Panc1 (cell line): Measurements from ENCODE around the gene SUN1.

Experiments
- CTCF ChIP-seq: fragments of 450-650 bp; IDR thresholded peaks from 2 replicates; pipeline ENCODE4 v1.5.1; 2017; ENCODE audit warnings: mild to moderate bottlenecking
- POLR2AphosphoS5 ChIP-seq: IDR thresholded peaks from 2 replicates; pipeline ENCODE4 v1.6.1; 2012; ENCODE audit warnings: mild to moderate bottlenecking, low read depth, low read length, moderate library complexity
- TCF7L2 ChIP-seq: IDR thresholded peaks from 2 replicates; pipeline ENCODE4 v1.6.1; 2011; ENCODE audit warnings: mild to moderate bottlenecking, low read depth, low read length, inconsistent platforms
- TF ChIP-seq, protein P1 (sequence below), 2 experiments: IDR thresholded peaks; 2 replicates each; pipeline ENCODE4 v1.6.1; 2011 to 2012; ENCODE audit warnings: low read depth in 2 of 2, control low read depth in 1 of 2, low read length in 1 of 2, mild to moderate bottlenecking in 1 of 2, moderate library complexity in 1 of 2; ENCODE audit not compliant: insufficient read depth in 1 of 2

- TF ChIP-seq CTCF (no peak), POLR2AphosphoS5 (0 out of 2 replicates have a peak, but pooled peaks have one; percentile 16), TCF7L2 (no peak)
- TF ChIP-seq, protein P1, sequence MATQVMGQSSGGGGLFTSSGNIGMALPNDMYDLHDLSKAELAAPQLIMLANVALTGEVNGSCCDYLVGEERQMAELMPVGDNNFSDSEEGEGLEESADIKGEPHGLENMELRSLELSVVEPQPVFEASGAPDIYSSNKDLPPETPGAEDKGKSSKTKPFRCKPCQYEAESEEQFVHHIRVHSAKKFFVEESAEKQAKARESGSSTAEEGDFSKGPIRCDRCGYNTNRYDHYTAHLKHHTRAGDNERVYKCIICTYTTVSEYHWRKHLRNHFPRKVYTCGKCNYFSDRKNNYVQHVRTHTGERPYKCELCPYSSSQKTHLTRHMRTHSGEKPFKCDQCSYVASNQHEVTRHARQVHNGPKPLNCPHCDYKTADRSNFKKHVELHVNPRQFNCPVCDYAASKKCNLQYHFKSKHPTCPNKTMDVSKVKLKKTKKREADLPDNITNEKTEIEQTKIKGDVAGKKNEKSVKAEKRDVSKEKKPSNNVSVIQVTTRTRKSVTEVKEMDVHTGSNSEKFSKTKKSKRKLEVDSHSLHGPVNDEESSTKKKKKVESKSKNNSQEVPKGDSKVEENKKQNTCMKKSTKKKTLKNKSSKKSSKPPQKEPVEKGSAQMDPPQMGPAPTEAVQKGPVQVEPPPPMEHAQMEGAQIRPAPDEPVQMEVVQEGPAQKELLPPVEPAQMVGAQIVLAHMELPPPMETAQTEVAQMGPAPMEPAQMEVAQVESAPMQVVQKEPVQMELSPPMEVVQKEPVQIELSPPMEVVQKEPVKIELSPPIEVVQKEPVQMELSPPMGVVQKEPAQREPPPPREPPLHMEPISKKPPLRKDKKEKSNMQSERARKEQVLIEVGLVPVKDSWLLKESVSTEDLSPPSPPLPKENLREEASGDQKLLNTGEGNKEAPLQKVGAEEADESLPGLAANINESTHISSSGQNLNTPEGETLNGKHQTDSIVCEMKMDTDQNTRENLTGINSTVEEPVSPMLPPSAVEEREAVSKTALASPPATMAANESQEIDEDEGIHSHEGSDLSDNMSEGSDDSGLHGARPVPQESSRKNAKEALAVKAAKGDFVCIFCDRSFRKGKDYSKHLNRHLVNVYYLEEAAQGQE (IDR thresholded peaks at IDR 0.05; ENCODE audit: insufficient read depth in 1 of 2, low read depth in 2 of 2, low read length in 1 of 2) = no peak
Observed at GRCh38 chr7:784971-785370, 47.3 kb upstream of the SUN1 start.
